Cardiac muscle cell (in vitro differentiated cells and primary cell): Measurements from ENCODE around the gene IQGAP3. TPM values are rescaled to one million over a fixed set of nuclear protein-coding genes. Genes with fewer than 3 reads are reported as not detected.

Source experiments
- DNase-seq, 2 donors: peaks; one replicate each; pipeline versions ENCODE4 v3.0.0 to v3.0.0-alpha.2; 2010 to 2017; ENCODE audit warnings: low read depth in 1 of 2, low spot score in 1 of 2
- H3K27ac ChIP-seq: fragments of 200-600 bp; sonication (generic); 2 replicates; pipeline ENCODE4 v1.5.1; 2016
- H3K27me3 ChIP-seq: fragments of 200-600 bp; sonication (generic); 2 replicates; pipeline ENCODE4 v1.6.0; 2016; ENCODE audit warnings: control low read depth
- H3K36me3 ChIP-seq: fragments of 200-600 bp; sonication (generic); 2 replicates; pipeline ENCODE4 v1.5.1; 2016; ENCODE audit warnings: control low read depth
- H3K4me1 ChIP-seq: fragments of 200-600 bp; sonication (generic); 2 replicates; pipeline ENCODE4 v1.8.1; 2017; ENCODE audit warnings: low read depth, mild to moderate bottlenecking, mixed run types
- H3K4me3 ChIP-seq: fragments of 200-600 bp; sonication (generic); 2 replicates; pipeline ENCODE4 v1.5.1; 2016; ENCODE audit warnings: mild to moderate bottlenecking
- H3K9me3 ChIP-seq: fragments of 200-600 bp; sonication (generic); 2 replicates; pipeline ENCODE4 v1.5.1; 2017; ENCODE audit warnings: low read depth, mild to moderate bottlenecking, control low read depth
- CTCF ChIP-seq: IDR thresholded peaks from 2 replicates; pipeline ENCODE4 v1.5.1; 2012; ENCODE audit warnings: low read depth, mild to moderate bottlenecking, low read length
- polyA plus RNA-seq: library from polyadenylated mRNA; unstranded; fragments of >200 nt; fragmentation: Nextera tagmentation; extraction: Ambion mirVana; gene quantifications from 2 replicates; pipeline ENCODE4 v1.2.1, GENCODE V29; 2016
- total RNA-seq: library from RNA; depleted of rRNA; stranded (reverse); fragments of >200 nt; gene quantifications from 2 replicates; pipeline ENCODE4 v1.2.3, GENCODE V29; 2016

Gene IQGAP3
- total and polyA plus RNA-seq, 2 experiments from 2014 or later = 0.95 to 31.8 TPM

GRCh38 chr1:156582388-156583017 lies 10.1 kb upstream of the IQGAP3 start:
- no peak for DNase-seq
- Histone ChIP-seq H3K9me3 (no peaks in the 10 kb centered on the region), H3K27me3 (no peaks in the 10 kb centered on the region), H3K4me1 (peaks cover 8% of the 10 kb centered on the region), H3K36me3 (no peaks in the 10 kb centered on the region), H3K27ac (no peak overlapping the region), H3K4me3 (no peak overlapping the region)
- no peak for TF ChIP-seq CTCF

GRCh38 chr1:156581661-156582387 lies 9.5 kb upstream of the IQGAP3 start:
- H3K27ac ChIP-seq = no peak overlapping the region
- no peaks in the 10 kb centered on the region for H3K36me3 ChIP-seq
- H3K4me1 ChIP-seq = peaks cover 8% of the 10 kb centered on the region
- no peaks in the 10 kb centered on the region for H3K9me3 ChIP-seq
- no peaks in the 10 kb centered on the region for H3K27me3 ChIP-seq
- no peak overlapping the region for H3K4me3 ChIP-seq
- DNase-seq = no peak
- no peak for TF ChIP-seq CTCF

DNA sequence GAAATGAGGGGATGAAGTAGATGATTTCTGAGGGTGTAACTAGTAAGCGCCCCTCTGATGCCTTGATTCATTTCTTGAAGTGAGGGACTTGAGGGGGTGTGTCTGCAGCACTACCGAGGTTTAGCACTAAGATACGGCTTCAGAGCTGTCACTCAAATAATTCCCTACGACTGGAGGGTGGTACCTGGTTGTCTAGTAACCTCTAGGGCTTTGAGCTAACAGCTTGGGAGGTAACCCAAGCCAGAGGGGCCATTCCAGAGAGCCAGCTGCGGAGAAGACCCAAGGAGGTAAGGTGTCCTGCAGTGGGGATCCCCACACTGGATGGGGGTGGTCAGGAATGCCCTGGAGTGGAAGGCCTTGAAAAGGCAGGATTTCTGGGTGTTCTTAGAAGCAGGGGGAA lies 7.1 kb upstream of the IQGAP3 start, which contains the start of gene TTC24:
TTC24 (plus strand) TSS at position 252 of the 400 bp plus-strand sequence. CDS start 1,642 bp downstream, outside the sequence.
- no peak for DNase-seq
- no peaks in the 10 kb centered on the region for H3K36me3 ChIP-seq
- H3K9me3 ChIP-seq = no peaks in the 10 kb centered on the region
- no peak for TF ChIP-seq CTCF
- H3K4me1 ChIP-seq = peaks cover 8% of the 10 kb centered on the region
- no peak within 1 kb of the TSS for H3K27ac ChIP-seq
- no peak within 1 kb of the TSS for H3K4me3 ChIP-seq
- no peaks in the 10 kb centered on the region for H3K27me3 ChIP-seq

GRCh38 chr1:156578055-156578454 lies 5.7 kb upstream of the IQGAP3 start:
- TF ChIP-seq CTCF = no peak
- Histone ChIP-seq H3K27ac (peak overlapping the region; percentile 48), H3K4me3 (no peak overlapping the region), H3K4me1 (peaks cover 8% of the 10 kb centered on the region), H3K36me3 (no peaks in the 10 kb centered on the region), H3K27me3 (no peaks in the 10 kb centered on the region), H3K9me3 (no peaks in the 10 kb centered on the region)
- no peak for DNase-seq

- no peak for TF ChIP-seq CTCF
- no peaks in the 10 kb centered on the region for H3K27me3 ChIP-seq
- H3K27ac ChIP-seq = peak overlapping the region; percentile 48
- H3K4me1 ChIP-seq = peaks cover 8% of the 10 kb centered on the region
- no peak for DNase-seq
- no peaks in the 10 kb centered on the region for H3K9me3 ChIP-seq
- no peak overlapping the region for H3K4me3 ChIP-seq
- H3K36me3 ChIP-seq = no peaks in the 10 kb centered on the region
Observed at GRCh38 chr1:156577550-156577949, 5.2 kb upstream of the IQGAP3 start.
